AG08396 (cell line): ENCODE data around the gene FAM120C.

Experiments used
- DNase-seq: peaks from one replicate; pipeline ENCODE4 v3.0.0; 2012; ENCODE audit warnings: low spot score, mixed read lengths

The FAM120C gene

DNA sequence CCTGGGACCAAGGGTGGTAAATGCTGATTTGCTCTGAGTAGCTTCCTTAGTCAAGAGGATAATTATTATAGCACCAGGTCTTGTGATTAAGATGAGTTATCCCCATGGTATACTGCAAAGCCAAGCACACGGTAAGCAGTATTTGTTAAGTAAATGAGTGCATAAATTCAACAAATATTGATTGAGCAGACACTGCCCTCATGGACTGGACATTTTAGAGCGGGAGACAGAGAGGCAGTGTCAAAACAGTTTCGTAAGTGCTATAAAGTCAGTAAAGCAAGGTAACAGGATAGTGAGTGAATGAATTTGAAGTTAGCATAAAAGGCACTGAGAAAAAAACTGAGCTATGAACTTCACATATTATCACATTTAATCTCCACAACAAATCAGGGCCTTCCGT is 152.7 kb downstream of the FAM120C start:
- no peak for DNase-seq

DNA sequence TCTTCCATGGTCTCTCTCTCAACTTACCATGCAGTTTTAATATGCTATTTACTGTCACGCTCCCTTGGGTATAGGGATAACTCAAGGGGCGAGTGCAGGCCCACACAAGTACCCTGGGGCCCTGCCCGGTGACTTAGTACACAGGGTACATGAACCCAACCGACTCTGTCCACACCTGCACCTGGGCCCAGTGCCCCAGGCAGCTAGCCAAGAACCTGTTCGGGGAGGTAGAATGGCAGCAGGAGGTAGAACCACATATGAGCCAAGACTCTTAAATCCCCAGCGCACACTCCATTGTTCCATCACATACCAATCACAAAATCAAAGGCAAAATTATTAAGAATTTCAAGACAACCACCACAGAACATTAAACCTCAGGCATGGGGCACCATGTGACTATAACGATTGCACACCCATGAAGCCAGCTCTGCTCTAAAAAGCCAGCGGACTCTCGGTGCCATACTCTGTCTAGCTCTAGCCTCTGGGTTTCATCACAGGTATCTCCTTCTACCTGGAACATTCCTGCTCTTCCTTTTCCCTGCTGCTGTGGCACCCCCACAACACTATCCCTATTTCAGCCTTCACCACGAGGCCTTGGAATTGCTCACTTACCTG is 153.4 kb downstream of the FAM120C start:
- no peak for DNase-seq

DNA sequence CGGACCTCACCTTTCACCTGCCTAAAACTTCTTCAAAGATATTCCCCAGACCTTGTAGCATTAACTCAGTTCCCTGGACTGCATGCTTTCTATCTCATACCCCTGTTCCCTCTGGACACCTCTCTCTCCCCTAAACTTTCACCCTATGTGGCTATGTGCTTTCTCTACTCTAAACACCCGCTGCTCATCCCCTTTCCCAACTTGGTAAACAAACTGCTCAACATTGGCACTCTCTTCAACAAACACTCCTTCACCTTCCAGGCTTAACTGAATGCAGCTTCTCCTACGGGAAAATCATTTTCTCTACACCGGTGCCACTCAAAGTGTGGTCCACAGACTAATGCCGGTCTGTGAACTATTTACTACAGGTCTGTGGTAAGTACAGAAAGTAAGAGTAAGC is 158.7 kb downstream of the FAM120C start:
- no peak for DNase-seq
